ENCODE measurements around the gene PAIP2.

DNA sequence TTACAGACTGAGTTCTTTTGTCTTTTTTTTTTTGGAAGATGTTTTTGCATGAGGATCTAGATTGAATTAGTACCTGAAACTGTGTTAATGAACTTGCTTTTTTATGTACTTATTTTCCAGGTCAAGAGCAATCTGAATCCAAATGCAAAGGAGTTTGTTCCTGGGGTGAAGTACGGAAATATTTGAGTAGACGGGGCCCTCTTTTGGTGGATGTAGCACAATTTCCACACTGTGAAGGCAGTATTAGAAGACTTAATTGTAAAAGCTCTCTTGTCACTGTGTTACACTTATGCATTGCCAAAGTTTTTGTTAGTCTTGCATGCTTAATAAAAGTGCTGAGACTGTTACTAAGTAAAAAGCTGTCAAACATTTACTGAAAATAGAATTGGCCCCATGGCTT, 27.0 kb downstream of the PAIP2 start:
- TF ChIP-seq EZH2phosphoT487 (IDR thresholded peaks at IDR 0.05; ENCODE audit: borderline replicate concordance), result no peak
- TF ChIP-seq, protein P1, sequence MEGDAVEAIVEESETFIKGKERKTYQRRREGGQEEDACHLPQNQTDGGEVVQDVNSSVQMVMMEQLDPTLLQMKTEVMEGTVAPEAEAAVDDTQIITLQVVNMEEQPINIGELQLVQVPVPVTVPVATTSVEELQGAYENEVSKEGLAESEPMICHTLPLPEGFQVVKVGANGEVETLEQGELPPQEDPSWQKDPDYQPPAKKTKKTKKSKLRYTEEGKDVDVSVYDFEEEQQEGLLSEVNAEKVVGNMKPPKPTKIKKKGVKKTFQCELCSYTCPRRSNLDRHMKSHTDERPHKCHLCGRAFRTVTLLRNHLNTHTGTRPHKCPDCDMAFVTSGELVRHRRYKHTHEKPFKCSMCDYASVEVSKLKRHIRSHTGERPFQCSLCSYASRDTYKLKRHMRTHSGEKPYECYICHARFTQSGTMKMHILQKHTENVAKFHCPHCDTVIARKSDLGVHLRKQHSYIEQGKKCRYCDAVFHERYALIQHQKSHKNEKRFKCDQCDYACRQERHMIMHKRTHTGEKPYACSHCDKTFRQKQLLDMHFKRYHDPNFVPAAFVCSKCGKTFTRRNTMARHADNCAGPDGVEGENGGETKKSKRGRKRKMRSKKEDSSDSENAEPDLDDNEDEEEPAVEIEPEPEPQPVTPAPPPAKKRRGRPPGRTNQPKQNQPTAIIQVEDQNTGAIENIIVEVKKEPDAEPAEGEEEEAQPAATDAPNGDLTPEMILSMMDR (conservative IDR thresholded peaks at IDR 0.05; ENCODE audit: low read length), result peak; percentile 52

All from Loucy (cell line).